ENCODE results near the gene GPR183. TPM values are rescaled to one million over a fixed set of nuclear protein-coding genes. Genes with fewer than 3 reads are reported as not detected.

GPR183 gene
- total RNA-seq, 3 donors from 2014 or later (not counting 1 experiment from before 2014, with no cell fraction given): 20.0 to 47.0 (median 41.1) TPM

- H3K36me3 ChIP-seq (ENCODE audit: control insufficient read depth, insufficient read depth, low read length): peaks cover 8% of the 10 kb centered on the region
- TF ChIP-seq, protein P1, sequence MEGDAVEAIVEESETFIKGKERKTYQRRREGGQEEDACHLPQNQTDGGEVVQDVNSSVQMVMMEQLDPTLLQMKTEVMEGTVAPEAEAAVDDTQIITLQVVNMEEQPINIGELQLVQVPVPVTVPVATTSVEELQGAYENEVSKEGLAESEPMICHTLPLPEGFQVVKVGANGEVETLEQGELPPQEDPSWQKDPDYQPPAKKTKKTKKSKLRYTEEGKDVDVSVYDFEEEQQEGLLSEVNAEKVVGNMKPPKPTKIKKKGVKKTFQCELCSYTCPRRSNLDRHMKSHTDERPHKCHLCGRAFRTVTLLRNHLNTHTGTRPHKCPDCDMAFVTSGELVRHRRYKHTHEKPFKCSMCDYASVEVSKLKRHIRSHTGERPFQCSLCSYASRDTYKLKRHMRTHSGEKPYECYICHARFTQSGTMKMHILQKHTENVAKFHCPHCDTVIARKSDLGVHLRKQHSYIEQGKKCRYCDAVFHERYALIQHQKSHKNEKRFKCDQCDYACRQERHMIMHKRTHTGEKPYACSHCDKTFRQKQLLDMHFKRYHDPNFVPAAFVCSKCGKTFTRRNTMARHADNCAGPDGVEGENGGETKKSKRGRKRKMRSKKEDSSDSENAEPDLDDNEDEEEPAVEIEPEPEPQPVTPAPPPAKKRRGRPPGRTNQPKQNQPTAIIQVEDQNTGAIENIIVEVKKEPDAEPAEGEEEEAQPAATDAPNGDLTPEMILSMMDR (IDR thresholded peaks at IDR 0.05): no peak
- Mint-ChIP-seq H3K9me3 (no peaks in the 10 kb centered on the region), H3K36me3 (no peaks in the 10 kb centered on the region), H3K27me3 (ENCODE audit: low read depth in 2 of 2) (no peaks in the 10 kb centered on the region), H3K4me3 (peak overlapping the region; percentile 31), H3K4me1 (peaks cover 52 to 70% of the 10 kb centered on the region in 2 donors), H3K27ac (peak overlapping the region; percentile 86 to 89)
- H3K9me3 ChIP-seq (ENCODE audit: control insufficient read depth, insufficient read depth, low read length): no peaks in the 10 kb centered on the region
- 36% methylated on average over 5 of the region's 5 CpGs for WGBS (ENCODE audit: insufficient coverage)
- H3K27me3 ChIP-seq (ENCODE audit: control insufficient read depth, insufficient read depth, low read length): no peaks in the 10 kb centered on the region
- ATAC-seq: peak; percentile 83 to 88 (median 87)
- H3K27ac ChIP-seq (ENCODE audit: low read length): peak overlapping the region; percentile 88
- intact Hi-C loops (cut with micrococcal nuclease): no loop called here
- peak; percentile 63 to 79 for DNase-seq
- H3K4me1 ChIP-seq (ENCODE audit: control insufficient read depth, insufficient read depth, low read length): peaks cover 58% of the 10 kb centered on the region
- no peak overlapping the region for H3K4me3 ChIP-seq (ENCODE audit: low read length)
These were observed 25.4 kb downstream of the GPR183 start for GRCh38 chr13:99281811-99282263.

- H3K36me3 Mint-ChIP-seq: no peaks in the 10 kb centered on the region
- no peaks in the 10 kb centered on the region for H3K9me3 ChIP-seq (ENCODE audit: control insufficient read depth, insufficient read depth, low read length)
- no peak overlapping the region for H3K4me3 Mint-ChIP-seq
- peaks cover 67% of the 10 kb centered on the region for H3K4me1 ChIP-seq (ENCODE audit: control insufficient read depth, insufficient read depth, low read length)
- WGBS (ENCODE audit: insufficient coverage): 86% methylated on average over 2 of the region's 3 CpGs
- DNase-seq: no peak
- TF ChIP-seq, protein P1 (IDR thresholded peaks at IDR 0.05): no peak
- no peak overlapping the region for H3K4me3 ChIP-seq (ENCODE audit: low read length)
- H3K36me3 ChIP-seq (ENCODE audit: control insufficient read depth, insufficient read depth, low read length): peaks cover 8% of the 10 kb centered on the region
- H3K27me3 ChIP-seq (ENCODE audit: control insufficient read depth, insufficient read depth, low read length): no peaks in the 10 kb centered on the region
- no peaks in the 10 kb centered on the region for H3K27me3 Mint-ChIP-seq (ENCODE audit: low read depth in 2 of 2)
- peak overlapping the region; percentile 1 to 89 for H3K27ac Mint-ChIP-seq
- H3K4me1 Mint-ChIP-seq: peaks cover 63 to 81% of the 10 kb centered on the region in 2 donors
- no peak for ATAC-seq
- H3K9me3 Mint-ChIP-seq: no peaks in the 10 kb centered on the region
- H3K27ac ChIP-seq (ENCODE audit: low read length): peak overlapping the region; percentile 88
- intact Hi-C loops (cut with micrococcal nuclease): no loop called here
These were observed 27.0 kb downstream of the GPR183 start for GRCh38 chr13:99280166-99280565.

DNA sequence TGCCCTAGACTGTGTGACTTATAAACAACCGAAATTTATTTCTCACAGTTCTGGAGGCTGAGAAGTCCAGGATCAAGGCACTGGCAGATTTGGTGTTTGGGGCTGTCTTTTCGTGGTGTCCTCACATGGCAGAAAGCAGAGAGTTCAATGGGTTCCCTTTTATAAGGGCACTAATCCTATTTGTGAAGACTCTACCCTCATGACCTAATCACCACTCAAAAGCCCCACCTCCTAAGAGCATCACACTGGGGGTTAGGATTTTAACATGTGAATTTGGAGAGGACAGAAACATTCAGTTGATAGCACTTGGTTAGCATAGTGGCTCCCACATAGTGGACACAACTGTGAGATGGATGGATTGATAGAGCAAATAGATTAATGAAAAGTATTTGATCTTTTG, 27.6 kb downstream of the GPR183 start:
- 94% methylated on average over 2 of the region's 2 CpGs for WGBS (ENCODE audit: insufficient coverage)
- TF ChIP-seq, protein P1 (IDR thresholded peaks at IDR 0.05): no peak
- no peak for DNase-seq
- Mint-ChIP-seq H3K27me3 (ENCODE audit: low read depth in 2 of 2) (no peaks in the 10 kb centered on the region), H3K27ac (peak overlapping the region in 1 of 2 donors; percentile 89), H3K36me3 (no peaks in the 10 kb centered on the region), H3K9me3 (no peaks in the 10 kb centered on the region), H3K4me1 (peaks cover 68 to 86% of the 10 kb centered on the region in 2 donors), H3K4me3 (no peak overlapping the region)
- H3K27me3 ChIP-seq (ENCODE audit: control insufficient read depth, insufficient read depth, low read length): no peaks in the 10 kb centered on the region
- no peak overlapping the region for H3K4me3 ChIP-seq (ENCODE audit: low read length)
- intact Hi-C loops (cut with micrococcal nuclease): no loop called here
- H3K4me1 ChIP-seq (ENCODE audit: control insufficient read depth, insufficient read depth, low read length): peaks cover 70% of the 10 kb centered on the region
- no peak for ATAC-seq
- H3K9me3 ChIP-seq (ENCODE audit: control insufficient read depth, insufficient read depth, low read length): no peaks in the 10 kb centered on the region
- no peak overlapping the region for H3K27ac ChIP-seq (ENCODE audit: low read length)
- peaks cover 8% of the 10 kb centered on the region for H3K36me3 ChIP-seq (ENCODE audit: control insufficient read depth, insufficient read depth, low read length)

DNA sequence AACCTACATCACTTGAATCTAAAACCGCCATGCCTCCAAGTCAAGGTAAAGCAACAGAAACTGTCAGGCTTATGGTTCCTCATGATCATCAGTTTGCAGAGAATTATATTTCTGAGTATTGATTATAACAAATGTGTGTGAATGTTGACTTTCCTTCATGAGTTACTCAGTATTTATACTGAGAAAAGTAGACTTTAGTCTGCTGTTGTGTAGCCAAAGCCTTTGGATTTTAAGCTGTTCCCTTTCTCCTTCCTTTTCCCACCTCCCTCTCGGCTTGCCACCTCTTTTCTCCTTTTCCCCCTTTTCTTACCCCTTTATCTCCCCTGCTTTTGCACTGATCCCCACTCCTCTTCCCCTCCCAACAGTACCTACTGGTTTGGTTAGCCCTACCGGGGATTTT, 28.4 kb downstream of the GPR183 start:
- peak overlapping the region; percentile 31 for H3K4me3 Mint-ChIP-seq
- no peak overlapping the region for H3K27ac ChIP-seq (ENCODE audit: low read length)
- no peaks in the 10 kb centered on the region for H3K9me3 ChIP-seq (ENCODE audit: control insufficient read depth, insufficient read depth, low read length)
- H3K9me3 Mint-ChIP-seq: no peaks in the 10 kb centered on the region
- H3K36me3 ChIP-seq (ENCODE audit: control insufficient read depth, insufficient read depth, low read length): peaks cover 8% of the 10 kb centered on the region
- ATAC-seq (no peak), DNase-seq (no peak)
- 84% methylated on average over 1 of the region's 3 CpGs for WGBS (ENCODE audit: insufficient coverage)
- peaks cover 76 to 91% of the 10 kb centered on the region in 2 donors for H3K4me1 Mint-ChIP-seq
- intact Hi-C loops (cut with micrococcal nuclease): no loop called here
- TF ChIP-seq, protein P1 (IDR thresholded peaks at IDR 0.05): no peak
- peak overlapping the region in 1 of 2 donors; percentile 89 for H3K27ac Mint-ChIP-seq
- no peaks in the 10 kb centered on the region for H3K27me3 Mint-ChIP-seq (ENCODE audit: low read depth in 2 of 2)
- no peak overlapping the region for H3K4me3 ChIP-seq (ENCODE audit: low read length)
- peaks cover 74% of the 10 kb centered on the region for H3K4me1 ChIP-seq (ENCODE audit: control insufficient read depth, insufficient read depth, low read length)
- no peaks in the 10 kb centered on the region for H3K27me3 ChIP-seq (ENCODE audit: control insufficient read depth, insufficient read depth, low read length)
- no peaks in the 10 kb centered on the region for H3K36me3 Mint-ChIP-seq

All from natural killer cell (primary cell).